K562 (cell line): ENCODE results near the gene LY6G6F. TPM values are rescaled to one million over a fixed set of nuclear protein-coding genes. Genes with fewer than 3 reads are reported as not detected.

Source experiments
- FOSL1 ChIP-seq: fragments of 200-800 bp; sonication (Bioruptor generic); conservative IDR thresholded peaks from 2 replicates; pipeline ENCODE4 v1.6.1; 2016; ENCODE audit warnings: missing genetic modification characterization, missing compliant biosample characterization
- KHSRP ChIP-seq: fragments of 450-650 bp; IDR thresholded peaks from 2 replicates; pipeline ENCODE4 v1.6.1; 2017
- NR4A1 ChIP-seq, 2 experiments: fragments of 250-450 bp in 1 of 2; fragments of 450-650 bp in 1 of 2; sonication (Bioruptor Pico) in 1 of 2; IDR thresholded peaks; 2 replicates each; pipeline versions ENCODE4 v1.4.0 to v1.6.1; 2016 to 2020; ENCODE audit warnings: mild to moderate bottlenecking in 2 of 2, missing compliant biosample characterization in 1 of 2, missing genetic modification characterization in 1 of 2, moderate library complexity in 1 of 2
- RBFOX2 ChIP-seq: fragments of 200-400 bp; formaldehyde crosslinking; IDR thresholded peaks from 2 replicates; pipeline ENCODE4 v1.6.1; 2017; ENCODE audit warnings: low read depth, mild to moderate bottlenecking, low read length, moderate library complexity
- ZBTB17 ChIP-seq: fragments of 450-650 bp; formaldehyde crosslinking; IDR thresholded peaks from 2 replicates; pipeline ENCODE4 v1.4.0; 2020; ENCODE audit warnings: mild to moderate bottlenecking
- ZBTB26 ChIP-seq: fragments of 450-650 bp; formaldehyde crosslinking; IDR thresholded peaks from 2 replicates; pipeline ENCODE4 v1.4.0; 2022; ENCODE audit warnings: missing genetic modification characterization
- ZKSCAN1 ChIP-seq: fragments of 150-350 bp; IDR thresholded peaks from 2 replicates; pipeline ENCODE4 v1.6.1; 2016; ENCODE audit warnings: low read depth, low read length
- ZNF57 ChIP-seq: fragments of 450-650 bp; formaldehyde crosslinking; IDR thresholded peaks from 2 replicates; pipeline ENCODE4 v1.4.0; 2020; ENCODE audit warnings: mild to moderate bottlenecking, moderate library complexity
- polyA plus RNA-seq, 8 experiments: library from polyadenylated mRNA; depleted of rRNA in 4 of 8; stranded (reverse) in 5 of 8; unstranded in 3 of 8; fragments of >200 nt; fragmentation: Nextera tagmentation in 2 of 8; fragmentation: Illumina TruSeq in 1 of 8; extraction: Ambion mirVana in 2 of 8; extraction: Trizol in 1 of 8; gene quantifications; 2 replicates each; pipeline versions ENCODE4 v1.2.1 to v1.2.3, GENCODE V29; 2011 to 2014; ENCODE audit warnings: inconsistent platforms in 1 of 8, missing spikeins in 1 of 8
- total RNA-seq, 7 experiments: library from RNA; depleted of rRNA in 6 of 7; stranded (reverse); fragments of >200 nt in 6 of 7; fragmentation: Illumina TruSeq in 2 of 7; extraction: Trizol in 2 of 7; gene quantifications; 2 replicates each; pipeline versions ENCODE4 v1.2.1 to v1.2.3, GENCODE V29; 2011 to 2021; ENCODE audit warnings: low replicate concordance in 1 of 7
- TF ChIP-seq, protein P1 (sequence below), 2 experiments: IDR thresholded peaks; 2 replicates each; pipeline ENCODE4 v1.6.1; 2011; ENCODE audit warnings: borderline replicate concordance in 1 of 2, control low read depth in 1 of 2, low read depth in 1 of 2, low read length in 1 of 2, mild to moderate bottlenecking in 1 of 2, mixed read lengths in 1 of 2, moderate library complexity in 1 of 2; ENCODE audit not compliant: insufficient read depth in 1 of 2, insufficient read length in 1 of 2, poor library complexity in 1 of 2, severe bottlenecking in 1 of 2; ENCODE audit errors: extremely low read depth in 1 of 2

The LY6G6F gene
- total and polyA plus RNA-seq, 9 of the 15 experiments (the other 6 are each of a cell fraction or from before 2014, with no cell fraction given), result 0.14 to 0.50 (median 0.28) TPM; not detected in 2

DNA sequence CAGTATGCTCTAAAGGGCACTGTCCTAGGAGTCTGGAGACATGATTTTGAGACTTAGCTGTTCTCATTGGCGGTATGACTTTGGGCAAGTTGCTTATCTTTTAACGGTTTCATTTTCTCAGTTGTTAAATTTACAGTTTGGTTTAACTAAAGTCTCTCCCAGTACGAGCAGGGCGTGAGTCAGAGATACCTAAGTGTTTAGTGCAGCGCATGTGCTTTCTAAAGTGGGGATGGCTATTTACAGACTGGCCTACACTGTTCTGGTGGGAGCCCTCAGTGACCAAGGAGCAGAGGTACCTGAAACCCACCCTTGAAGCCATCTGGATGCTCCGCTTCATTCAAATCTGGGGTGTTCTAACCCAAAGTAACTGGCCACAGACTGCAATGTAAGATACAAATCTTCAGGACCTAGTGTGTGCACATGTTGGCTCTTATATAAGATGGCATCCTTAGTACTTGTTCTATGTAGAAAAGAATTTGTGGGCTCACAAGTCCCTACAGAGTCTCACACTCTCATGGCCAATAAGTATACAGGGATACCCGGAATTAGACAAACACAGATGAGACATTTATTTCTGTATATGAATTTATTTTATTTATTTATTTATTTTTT lies 43.9 kb downstream of the LY6G6F start (continued):
- TF ChIP-seq KHSRP (no peak), NR4A1 (CRISPR knock-in tag; IDR thresholded peaks at IDR 0.05) (0 out of 2 replicates have a peak, but pooled peaks have one; percentile 27), NR4A1 (tag; IDR thresholded peaks at IDR 0.05) (no peak), ZNF57 (CRISPR knock-in tag) (0 out of 2 replicates have a peak, but pooled peaks have one; percentile 52), FOSL1 (peak; percentile 84), ZKSCAN1 (peak; percentile 93), ZBTB17 (CRISPR knock-in tag) (0 out of 2 replicates have a peak, but pooled peaks have one; percentile 27), RBFOX2 (0 out of 2 replicates have a peak, but pooled peaks have one; percentile 5), ZBTB26 (no peak)
- TF ChIP-seq, protein P1, sequence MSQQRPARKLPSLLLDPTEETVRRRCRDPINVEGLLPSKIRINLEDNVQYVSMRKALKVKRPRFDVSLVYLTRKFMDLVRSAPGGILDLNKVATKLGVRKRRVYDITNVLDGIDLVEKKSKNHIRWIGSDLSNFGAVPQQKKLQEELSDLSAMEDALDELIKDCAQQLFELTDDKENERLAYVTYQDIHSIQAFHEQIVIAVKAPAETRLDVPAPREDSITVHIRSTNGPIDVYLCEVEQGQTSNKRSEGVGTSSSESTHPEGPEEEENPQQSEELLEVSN (IDR thresholded peaks at IDR 0.05; ENCODE audit: borderline replicate concordance in 1 of 2, extremely low read depth in 1 of 2, insufficient read depth in 1 of 2, insufficient read length in 1 of 2, low read depth in 1 of 2, low read length in 1 of 2, poor library complexity in 1 of 2, severe bottlenecking in 1 of 2), result peak in 1 of 2 experiments; percentile 21
